ENCODE results near the gene GAS2L1.

GAS2L1 gene

GRCh38 chr22:29309332-29310064 lies 3.0 kb downstream of the GAS2L1 start:
- no peak for DNase-seq (ENCODE audit: low read depth in 2 of 2)

- DNase-seq (ENCODE audit: low read depth in 2 of 2), result no peak
Observed at GRCh38 chr22:29310065-29310862, 3.8 kb downstream of the GAS2L1 start.

DNA sequence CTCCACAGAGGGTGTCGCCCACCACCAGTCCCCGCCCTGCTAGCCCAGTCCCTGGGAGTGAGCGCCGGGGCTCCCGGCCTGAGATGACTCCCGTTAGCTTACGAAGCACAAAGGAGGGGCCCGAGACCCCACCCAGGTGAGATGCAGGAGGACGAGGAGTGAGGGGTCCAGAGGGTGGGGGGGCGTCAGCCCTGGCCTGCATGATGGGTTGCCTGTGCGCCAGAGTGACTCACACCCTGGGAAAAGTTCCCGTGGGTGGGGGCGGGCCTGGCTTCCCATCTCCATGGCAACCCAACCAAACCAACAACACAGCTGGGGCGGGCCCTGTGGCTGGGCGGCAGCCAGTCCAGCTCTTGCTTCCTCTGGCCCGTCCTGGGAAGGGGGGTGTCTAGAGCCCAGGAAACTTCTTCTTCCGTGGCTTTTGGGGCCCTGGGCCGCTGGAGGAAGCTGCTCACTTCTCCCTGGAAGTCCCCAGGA lies 4.5 kb downstream of the GAS2L1 start:
- DNase-seq (ENCODE audit: low read depth in 2 of 2), result peak; percentile 40 to 62

- no peak for DNase-seq (ENCODE audit: low read depth in 2 of 2)
Observed at GRCh38 chr22:29311464-29312217, 5.2 kb downstream of the GAS2L1 start.

- no peak for DNase-seq (ENCODE audit: low read depth in 2 of 2)
Observed at GRCh38 chr22:29312218-29313125, 6.0 kb downstream of the GAS2L1 start.

DNA sequence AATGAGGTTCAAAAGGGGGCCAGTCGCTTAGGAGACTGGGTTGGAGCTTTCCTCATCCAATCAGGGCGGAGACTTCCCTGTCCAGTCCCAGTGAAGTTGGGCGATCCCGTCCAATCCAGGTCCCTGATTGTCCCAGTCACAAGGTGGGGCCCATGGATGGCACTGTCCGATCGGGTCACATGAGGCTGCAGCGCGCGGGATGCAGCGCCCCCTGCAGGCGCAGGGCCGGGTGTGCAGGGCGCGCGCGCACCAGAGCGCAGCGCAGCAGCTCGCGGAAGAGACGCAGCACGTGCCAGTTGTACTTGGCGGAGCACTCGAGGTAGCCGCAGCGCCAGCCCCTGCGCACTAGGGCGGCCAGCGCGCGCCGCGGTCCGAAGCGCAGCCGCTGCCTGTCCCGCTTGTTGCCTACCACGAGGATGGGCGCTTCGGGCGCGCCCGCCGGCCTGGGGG lies 6.7 kb downstream of the GAS2L1 start:
- no peak for DNase-seq (ENCODE audit: low read depth in 2 of 2)

DNA sequence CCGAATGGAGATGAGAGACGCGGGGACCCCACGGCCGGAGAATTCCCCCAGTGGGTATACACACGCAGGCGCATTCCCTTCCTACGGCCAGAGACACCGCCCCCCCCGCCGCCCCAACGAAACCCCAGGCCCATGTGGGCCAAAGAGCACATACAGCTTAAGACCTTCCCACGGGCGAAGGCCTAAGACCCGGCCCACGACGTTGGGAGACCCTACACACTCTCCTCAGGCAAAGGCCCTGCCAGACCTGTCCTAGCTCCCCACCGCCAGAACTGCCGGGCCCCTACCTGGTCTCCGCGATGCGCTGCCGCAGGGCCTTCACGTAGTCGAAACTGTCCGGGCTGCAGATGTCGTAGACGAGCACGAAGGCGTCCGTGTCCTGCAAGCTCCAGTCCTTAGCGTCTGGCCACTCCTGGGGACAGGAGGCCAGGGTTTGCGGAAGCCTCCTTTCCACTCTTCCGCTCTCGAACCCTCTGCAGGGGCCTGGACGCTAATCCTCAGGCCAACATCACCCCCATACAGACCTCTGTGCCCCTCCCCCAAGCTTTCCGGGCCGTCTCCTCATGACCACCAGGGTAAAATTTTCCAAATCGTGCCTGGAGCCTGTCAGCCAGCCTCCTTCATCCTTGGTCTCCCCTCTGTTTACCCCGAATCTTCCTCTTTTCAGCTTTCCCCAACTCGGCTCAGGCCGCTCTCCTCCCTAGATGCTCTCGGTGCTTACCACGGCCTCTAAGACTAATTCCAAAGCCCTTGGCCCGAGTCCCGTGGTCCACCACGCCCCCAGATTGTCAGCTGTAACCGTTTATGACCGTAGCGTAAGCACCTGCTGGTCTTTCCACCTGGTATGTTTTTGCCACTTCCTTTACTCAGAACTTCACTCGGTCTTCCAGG lies 7.4 kb downstream of the GAS2L1 start:
- DNase-seq (ENCODE audit: low read depth in 2 of 2), result no peak

DNA sequence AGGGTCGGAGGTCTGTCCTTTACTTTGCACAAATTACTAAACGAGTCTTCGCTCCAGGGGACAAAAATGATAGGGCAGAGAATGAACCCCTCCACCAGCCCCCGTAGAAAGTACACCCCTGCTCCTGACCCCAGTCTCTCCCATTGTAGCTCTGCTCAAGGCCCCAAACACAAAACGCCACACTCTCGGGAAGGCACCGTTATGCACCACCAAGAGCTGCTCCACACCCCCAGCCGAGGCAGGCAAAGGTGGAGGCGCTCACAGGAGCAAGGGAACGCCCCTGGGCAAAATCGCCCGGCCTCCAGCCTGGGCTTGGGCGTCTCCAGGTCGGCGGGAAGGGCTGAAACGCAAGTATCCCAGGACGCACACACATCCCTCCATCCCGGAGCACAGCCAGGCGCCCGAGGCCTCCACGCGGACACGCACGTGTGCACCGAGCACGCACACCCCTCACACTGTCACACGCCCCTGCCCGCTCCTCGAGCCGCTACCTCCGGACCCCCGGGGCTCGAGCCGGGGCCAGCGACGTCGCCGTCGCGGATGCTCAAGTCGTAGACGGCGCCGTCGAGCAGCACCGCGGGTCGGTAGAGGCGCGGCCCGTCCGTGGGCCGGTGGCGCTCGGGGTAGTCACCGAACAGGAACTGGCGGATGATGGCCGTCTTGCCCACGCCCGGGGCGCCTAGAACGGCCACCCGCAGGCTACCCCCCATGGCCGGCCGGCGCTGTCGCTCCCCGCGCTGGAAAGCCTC lies 8.3 kb downstream of the GAS2L1 start:
- DNase-seq (ENCODE audit: low read depth in 2 of 2), result no peak

DNA sequence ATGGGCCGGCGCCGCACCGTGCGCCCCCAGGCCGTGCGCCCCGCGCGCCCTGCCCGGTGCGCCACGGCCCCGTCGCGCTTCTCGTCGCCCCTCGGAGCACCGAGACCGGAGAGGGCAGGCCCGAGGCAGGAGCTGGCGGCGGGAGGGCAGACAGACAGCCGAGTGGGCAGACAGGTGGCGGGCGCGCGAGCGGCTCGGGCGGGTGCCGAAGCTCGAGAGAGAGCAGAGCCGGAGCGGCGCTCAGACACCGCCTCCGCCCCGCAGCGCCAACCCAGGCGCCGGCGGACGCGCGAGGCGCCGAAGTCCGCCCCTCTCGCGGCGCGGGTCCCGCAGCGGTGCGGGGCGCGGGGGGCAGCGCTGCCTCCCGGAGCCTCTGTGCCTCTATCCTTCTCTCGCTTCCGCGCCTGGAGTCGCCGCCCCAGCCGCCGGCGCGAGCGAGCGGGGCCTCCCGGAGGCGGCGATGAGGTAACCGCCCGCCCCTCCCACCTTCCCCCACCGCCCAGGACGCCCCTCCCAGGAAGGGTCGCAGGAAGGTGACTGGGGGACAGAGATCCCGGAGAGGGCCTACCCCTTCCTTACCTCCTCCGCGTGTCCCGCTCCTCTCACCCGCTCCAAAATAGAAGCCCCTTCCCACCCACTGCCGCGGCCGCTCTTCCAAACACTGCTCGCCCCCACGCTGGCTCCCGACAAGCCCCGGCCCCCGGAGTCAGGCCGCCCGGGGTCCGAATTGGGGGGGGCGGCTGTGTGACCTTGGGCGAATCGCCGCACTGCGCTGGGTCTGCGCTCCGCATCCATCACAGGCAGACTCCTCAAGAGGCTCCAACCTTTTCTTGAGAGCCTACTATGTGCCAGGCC lies 9.1 kb downstream of the GAS2L1 start, which contains the start of gene RASL10A:
Gene RASL10A, minus strand, starts transcription at position 412 of the 855 bp plus-strand sequence. CDS start 451 bp downstream, outside the sequence.
- no peak for DNase-seq (ENCODE audit: low read depth in 2 of 2)

- no peak for DNase-seq (ENCODE audit: low read depth in 2 of 2)
Observed at GRCh38 chr22:29316141-29316828, 9.8 kb downstream of the GAS2L1 start.

DNA sequence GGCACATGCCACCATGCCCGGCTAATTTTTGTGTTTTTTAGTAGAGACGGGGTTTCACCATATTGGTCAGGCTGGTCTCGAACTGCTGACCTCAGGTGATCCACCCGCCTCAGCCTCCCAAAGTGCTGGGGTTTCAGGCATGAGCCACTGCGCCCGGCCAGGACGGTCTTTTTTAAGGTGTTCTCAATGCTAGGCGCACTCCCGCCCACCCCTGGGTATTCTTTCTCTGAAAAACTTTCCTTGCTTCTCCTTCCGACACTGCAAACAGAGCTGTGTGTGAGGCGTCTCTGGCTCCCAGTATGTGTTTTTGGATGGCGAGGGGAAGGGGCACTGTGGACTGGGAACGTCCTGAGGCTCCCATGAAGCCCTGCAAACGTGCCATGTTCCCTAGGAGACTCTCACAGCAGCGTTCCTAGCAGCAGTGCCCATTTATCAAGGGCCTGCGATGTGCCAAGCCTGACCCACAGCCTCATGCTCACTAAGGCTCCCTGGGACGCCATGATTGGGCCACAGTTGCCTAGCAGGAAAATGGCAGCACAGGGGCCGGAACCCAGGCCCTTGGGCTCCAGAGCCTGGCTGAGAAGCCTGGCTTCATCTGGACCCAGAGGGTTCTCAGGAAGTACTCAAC lies 11.5 kb downstream of the GAS2L1 start:
- DNase-seq (ENCODE audit: low read depth in 2 of 2), result no peak

DNA sequence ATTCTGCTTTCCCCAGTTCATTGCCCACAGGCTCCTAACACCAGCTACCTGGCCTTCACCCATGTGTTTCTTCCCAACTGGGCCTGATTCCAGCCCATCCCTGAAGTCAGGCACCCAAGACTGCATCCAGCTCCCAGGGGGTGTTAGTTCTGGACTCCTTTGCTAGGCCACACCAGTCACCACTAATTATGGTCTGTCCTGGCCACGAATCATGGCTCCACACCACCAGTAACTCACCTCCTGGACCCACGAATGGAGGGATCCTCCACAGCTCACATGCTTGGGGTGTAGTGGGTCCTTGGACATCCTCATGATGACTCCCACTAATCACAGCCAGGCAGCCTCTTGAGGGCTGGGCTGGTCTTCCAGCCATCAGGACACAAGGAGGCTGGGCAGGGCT lies 12.6 kb downstream of the GAS2L1 start:
- DNase-seq (ENCODE audit: low read depth in 2 of 2), result no peak

GRCh38 chr22:29320546-29320945 lies 14.1 kb downstream of the GAS2L1 start:
- no peak for DNase-seq (ENCODE audit: low read depth in 2 of 2)

- no peak for DNase-seq (ENCODE audit: low read depth in 2 of 2)
Observed at GRCh38 chr22:29323641-29324040, 17.2 kb downstream of the GAS2L1 start.

DNA sequence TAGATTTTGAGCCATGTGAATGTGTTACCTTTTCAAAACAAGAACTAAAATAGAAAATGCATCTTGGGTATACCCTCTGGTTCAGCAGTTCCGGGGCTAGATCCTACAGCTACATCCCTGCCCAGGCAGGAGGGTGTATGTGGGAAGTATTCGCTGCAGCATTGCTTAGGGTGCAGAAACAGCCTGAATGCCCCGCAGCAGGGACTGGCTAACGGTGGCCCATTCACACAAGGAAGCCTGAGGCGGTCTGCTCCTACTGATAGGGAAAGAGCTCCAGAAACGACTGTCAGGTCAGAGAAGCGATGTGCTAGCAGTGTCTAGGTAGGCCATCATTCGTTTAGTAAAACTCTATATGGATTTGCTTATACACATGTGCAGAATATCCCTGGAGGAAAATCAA lies 18.9 kb downstream of the GAS2L1 start:
- DNase-seq (ENCODE audit: low read depth in 2 of 2), result no peak

GRCh38 chr22:29325785-29326315 lies 19.4 kb downstream of the GAS2L1 start:
- DNase-seq (ENCODE audit: low read depth in 2 of 2), result no peak

DNA sequence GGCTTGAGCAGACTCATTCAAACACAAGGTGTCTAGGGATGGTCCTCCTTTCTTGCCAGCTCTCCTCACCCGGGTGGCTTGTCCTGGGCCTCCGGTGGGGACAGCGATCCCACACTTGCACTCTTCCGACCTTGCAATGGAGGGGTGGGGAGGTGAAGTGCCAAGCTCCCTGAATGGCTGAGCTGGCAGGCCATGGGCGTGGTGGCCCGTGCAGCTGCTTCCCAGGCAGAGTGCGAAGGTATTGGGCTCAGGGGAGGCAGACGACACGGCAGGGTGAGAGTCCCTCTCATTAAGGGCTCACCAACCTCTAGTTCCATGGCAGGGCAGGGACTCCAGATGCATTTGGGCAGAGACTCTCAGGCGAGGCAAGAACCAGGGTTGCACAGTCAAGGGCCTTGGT lies 20.0 kb downstream of the GAS2L1 start:
- no peak for DNase-seq (ENCODE audit: low read depth in 2 of 2)
